Thymus (tissue), 11 donors: ENCODE results near the gene TUBB. TPM values are rescaled to one million over a fixed set of nuclear protein-coding genes. Genes with fewer than 3 reads are reported as not detected.
A peak's percentile ranks its signal among the peaks of the same experiment; 100 is the strongest.
"Not testable (repeated sequence)": the region's sequence is repeated elsewhere in the genome, so short reads cannot be mapped to it uniquely, and the experiment has no call there.

Experiments used
- DNase-seq, 9 donors: peaks; one replicate each; pipeline ENCODE4 v3.0.0-alpha.2; 2013; ENCODE audit warnings: low spot score in 9 of 9, low read depth in 6 of 9, missing footprints in 1 of 9
- H3K27ac ChIP-seq, 2 donors: one replicate each; pipeline ENCODE4 v1.5.1; 2013; ENCODE audit warnings: control low read depth in 1 of 2, low read depth in 1 of 2, low read length in 1 of 2, mild to moderate bottlenecking in 1 of 2, moderate library complexity in 1 of 2
- H3K27me3 ChIP-seq, 2 donors: one replicate each; pipeline ENCODE4 v1.5.1; 2013; ENCODE audit warnings: low read length in 1 of 2; ENCODE audit not compliant: control insufficient read depth in 2 of 2, insufficient read depth in 1 of 2
- H3K36me3 ChIP-seq, 2 donors: one replicate each; pipeline ENCODE4 v1.5.1; 2013; ENCODE audit warnings: low read length in 1 of 2, mild to moderate bottlenecking in 1 of 2, moderate library complexity in 1 of 2; ENCODE audit not compliant: control insufficient read depth in 2 of 2, insufficient read depth in 2 of 2
- H3K4me1 ChIP-seq, 2 donors: one replicate each; pipeline ENCODE4 v1.5.1; 2013; ENCODE audit warnings: low read length in 2 of 2; ENCODE audit not compliant: control insufficient read depth in 2 of 2, insufficient read depth in 2 of 2
- H3K4me3 ChIP-seq, 2 donors: one replicate each; pipeline ENCODE4 v1.5.1; 2013; ENCODE audit warnings: low read length in 2 of 2, control low read depth in 1 of 2, mild to moderate bottlenecking in 1 of 2
- H3K9me3 ChIP-seq, 2 donors: one replicate each; pipeline ENCODE4 v1.5.1; 2013; ENCODE audit warnings: low read length in 1 of 2, mild to moderate bottlenecking in 1 of 2; ENCODE audit not compliant: control insufficient read depth in 2 of 2, insufficient read depth in 1 of 2
- WGBS: extraction: QIAGEN DNeasy Blood & Tissue Kit; methylation state at CpG from one replicate; pipeline ENCODE4 v1.1.7; 2013; 5-methylcytosine and 5-hydroxymethylcytosine counted together
- polyA plus RNA-seq: library from polyadenylated mRNA; stranded (reverse); fragments of 200-250 nt; gene quantifications from one replicate; pipeline ENCODE4 v1.2.3, GENCODE V29; 2013
- total RNA-seq: library from RNA; stranded (reverse); fragments of 120-200 nt; gene quantifications from one replicate; pipeline ENCODE4 v1.2.4, GENCODE V29; 2013
- donor health status: healthy.

TUBB gene
- total and polyA plus RNA-seq, 2 donors: 137 to 691 TPM

DNA sequence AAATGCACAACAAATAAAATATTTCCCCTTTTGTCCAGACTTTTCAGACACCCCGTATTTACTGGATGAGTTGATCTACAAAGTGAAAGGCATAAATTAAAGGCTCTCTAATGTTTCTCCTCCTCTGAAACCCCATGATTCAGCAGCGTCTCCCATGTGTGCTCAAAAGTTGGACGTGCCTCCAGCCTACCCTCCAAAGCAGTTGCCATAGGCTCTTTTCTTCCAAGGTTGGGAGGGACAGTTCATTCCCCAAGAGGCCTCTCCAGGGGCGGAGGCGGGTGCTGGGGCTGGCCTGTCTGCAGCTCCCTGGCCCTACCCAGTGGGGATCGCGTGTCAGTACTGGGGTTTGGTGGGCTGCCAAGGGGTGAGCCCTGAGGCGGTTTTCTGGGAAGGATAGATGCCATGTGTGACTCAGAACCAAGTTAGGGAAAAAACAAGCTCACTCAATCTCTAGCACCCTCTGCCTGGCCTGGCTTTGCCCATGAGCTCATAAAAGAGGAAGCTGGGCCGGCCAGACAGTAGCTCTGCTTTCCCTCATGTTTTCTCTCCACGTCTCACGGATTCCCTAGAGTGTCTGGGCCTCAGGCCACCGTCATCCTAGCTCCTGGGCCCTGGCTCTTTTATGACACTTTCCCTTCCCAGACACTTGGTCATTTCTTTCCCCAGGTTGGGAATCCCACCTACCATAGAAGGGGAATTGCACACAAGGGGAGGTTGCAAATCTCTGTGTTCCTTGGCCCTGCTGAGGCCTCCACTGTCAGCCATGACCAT is 32.2 kb downstream of the TUBB start:
- Histone ChIP-seq H3K27ac (peak overlapping the region; percentile 19 to 84), H3K4me1 (peaks cover 3 to 11% of the 10 kb centered on the region in 2 donors), H3K27me3 (no peaks in the 10 kb centered on the region), H3K9me3 (no peaks in the 10 kb centered on the region), H3K4me3 (no peak overlapping the region), H3K36me3 (no peaks in the 10 kb centered on the region)
- 75% methylated on average over 12 of the region's 12 CpGs for WGBS
- peak in 1 of 9 donors; percentile 12 for DNase-seq

DNA sequence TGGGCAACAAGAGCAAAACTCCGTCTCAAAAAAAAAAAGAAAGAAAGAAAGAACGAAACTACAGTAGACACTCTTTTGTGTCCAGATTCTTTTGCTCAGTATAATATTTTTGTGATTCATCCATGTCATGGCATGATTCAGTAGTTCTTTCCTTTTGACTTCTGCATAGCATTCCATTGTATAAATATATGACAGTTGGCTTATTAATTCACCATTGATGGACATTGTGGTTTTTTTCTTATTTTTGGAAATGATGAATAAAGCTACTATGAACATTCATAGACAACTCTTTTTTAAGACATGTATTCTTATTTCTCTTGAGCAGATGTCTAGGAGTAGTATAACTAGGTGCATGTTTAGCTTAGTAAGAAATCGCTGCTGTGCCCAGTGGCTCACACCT is 34.5 kb downstream of the TUBB start:
- DNase-seq: no peak
- no peaks in the 10 kb centered on the region for H3K36me3 ChIP-seq
- H3K9me3 ChIP-seq: no peaks in the 10 kb centered on the region
- no peak overlapping the region for H3K4me3 ChIP-seq
- 94% methylated on average over 3 of the region's 3 CpGs for WGBS
- H3K27me3 ChIP-seq: no peaks in the 10 kb centered on the region
- H3K4me1 ChIP-seq: no peaks in the 10 kb centered on the region
- H3K27ac ChIP-seq: no peak overlapping the region

DNA sequence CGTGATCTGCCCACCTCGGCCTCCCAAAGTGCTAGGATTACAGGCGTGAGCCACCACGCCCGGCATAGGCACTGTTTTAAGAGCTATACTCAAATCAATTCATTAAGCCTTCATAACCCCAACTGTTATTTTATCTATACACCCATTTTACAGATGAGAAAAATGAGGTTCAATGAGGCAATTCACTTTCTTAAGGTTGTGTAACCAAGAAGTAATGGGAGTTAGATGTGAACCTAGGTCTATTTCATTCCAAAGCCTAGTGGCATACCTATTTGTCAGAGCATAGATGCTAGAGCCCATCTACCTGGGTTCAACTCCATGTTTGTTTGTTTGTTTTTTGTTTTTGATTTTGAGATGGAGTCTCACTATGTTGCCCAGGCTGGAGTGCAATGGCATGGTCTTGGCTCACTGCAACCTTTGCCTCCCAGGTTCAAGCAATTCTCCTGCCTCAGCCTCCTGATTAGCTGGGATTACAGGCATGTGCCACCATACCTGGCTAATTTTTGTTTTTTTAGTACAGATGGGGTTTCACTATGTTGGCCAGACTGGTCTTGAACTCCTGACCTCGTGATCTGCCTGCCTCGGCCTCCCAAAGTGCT is 36.4 kb downstream of the TUBB start:
- not testable (repeated sequence) for DNase-seq, H3K4me1 ChIP-seq, H3K9me3 ChIP-seq, H3K27ac ChIP-seq, H3K27me3 ChIP-seq, H3K36me3 ChIP-seq, H3K4me3 ChIP-seq
- WGBS: 98% methylated on average over 7 of the region's 7 CpGs

DNA sequence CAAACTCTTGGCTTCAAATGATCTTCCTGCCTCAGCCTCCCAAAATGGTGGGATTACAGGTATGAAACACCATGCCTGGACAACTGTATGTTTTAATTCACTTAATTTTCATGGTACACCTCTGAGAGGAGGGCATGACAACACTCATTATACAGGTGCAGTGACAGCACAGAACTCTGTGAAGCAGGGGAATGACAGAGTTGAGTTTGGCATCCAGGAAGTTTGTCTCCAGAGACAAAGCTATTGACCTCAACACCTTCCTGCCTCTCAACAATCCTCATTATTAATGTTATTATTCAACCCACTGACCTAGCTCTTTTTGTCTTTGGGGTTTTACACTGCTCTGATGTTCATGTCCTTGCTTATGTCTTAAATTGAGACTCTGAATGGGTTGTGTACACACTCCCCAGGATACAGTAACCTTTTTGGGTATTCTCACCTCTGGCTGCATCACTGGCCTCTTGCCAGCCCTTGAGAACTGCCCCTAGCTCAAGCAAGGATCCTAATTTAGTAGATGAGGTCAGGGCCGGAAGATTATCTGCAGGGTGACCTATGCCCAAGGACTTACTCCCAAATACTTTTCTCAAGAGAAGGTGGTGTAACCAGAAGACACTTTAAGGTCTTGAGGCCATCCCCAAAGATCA is 37.2 kb downstream of the TUBB start:
- H3K4me3 ChIP-seq: no peak overlapping the region
- WGBS: 93% methylated on average over 1 of the region's 1 CpG
- no peaks in the 10 kb centered on the region for H3K27me3 ChIP-seq
- H3K4me1 ChIP-seq: no peaks in the 10 kb centered on the region
- no peaks in the 10 kb centered on the region for H3K36me3 ChIP-seq
- H3K9me3 ChIP-seq: no peaks in the 10 kb centered on the region
- DNase-seq: no peak
- no peak overlapping the region for H3K27ac ChIP-seq

DNA sequence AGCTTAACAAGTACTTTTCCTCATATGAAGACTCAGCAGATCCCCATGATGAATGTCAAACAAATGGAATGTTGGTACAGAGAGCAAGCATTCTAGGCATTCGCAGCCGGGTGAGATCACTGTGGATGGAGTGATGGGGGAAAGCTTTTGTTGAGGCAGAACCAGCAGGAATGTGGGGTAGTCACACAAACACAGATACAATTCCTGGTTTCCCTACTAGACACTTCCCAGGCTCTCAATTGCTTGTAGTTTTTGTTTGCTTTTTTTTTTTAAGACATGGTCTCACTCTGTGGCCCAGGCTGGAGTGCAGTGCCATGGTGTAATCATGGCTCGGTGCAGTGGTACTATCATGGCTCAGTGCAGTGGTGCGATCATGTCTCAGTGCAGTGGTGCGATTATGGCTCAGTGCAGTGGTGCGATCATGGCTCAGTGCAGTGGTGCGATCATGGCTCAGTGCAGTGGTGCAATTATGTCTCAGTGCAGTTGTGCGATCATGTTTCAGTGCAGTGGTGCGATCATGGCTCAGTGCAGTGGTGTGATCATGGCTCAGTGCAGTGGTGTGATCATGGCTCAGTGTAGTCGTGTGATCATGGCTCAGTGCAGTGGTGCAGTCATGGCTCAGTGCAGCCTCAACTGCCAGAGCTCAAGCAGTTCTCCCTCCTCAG is 39.6 kb downstream of the TUBB start:
- Histone ChIP-seq H3K36me3 (no peaks in the 10 kb centered on the region), H3K4me1 (peaks cover 3 to 13% of the 10 kb centered on the region in 2 donors), H3K4me3 (no peak overlapping the region), H3K27me3 (no peaks in the 10 kb centered on the region), H3K9me3 (no peaks in the 10 kb centered on the region), H3K27ac (no peak overlapping the region)
- DNase-seq: no peak
- WGBS: 97% methylated on average over 10 of the region's 10 CpGs

DNA sequence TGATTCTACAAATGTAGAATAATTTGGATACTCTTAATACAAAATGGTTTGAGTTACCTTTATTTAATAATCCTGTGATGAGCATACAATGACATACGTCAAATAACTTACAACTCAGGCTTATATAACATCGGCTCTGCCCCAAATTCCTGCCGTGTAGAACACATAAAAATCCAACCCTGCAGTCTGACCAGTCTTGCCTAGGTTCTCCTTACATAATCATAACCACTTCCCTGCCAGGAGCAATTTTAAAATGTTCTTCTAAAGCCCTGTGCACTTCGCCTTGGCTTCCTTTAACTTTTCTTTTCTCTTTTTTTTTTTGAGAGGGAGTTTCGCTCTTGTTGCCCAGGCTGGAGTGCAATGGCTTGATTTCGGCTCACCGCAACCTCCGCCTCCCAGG is 40.4 kb downstream of the TUBB start:
- H3K27me3 ChIP-seq: no peaks in the 10 kb centered on the region
- H3K27ac ChIP-seq: no peak overlapping the region
- H3K4me1 ChIP-seq: peaks cover 3 to 13% of the 10 kb centered on the region in 2 donors
- WGBS: 86% methylated on average over 8 of the region's 8 CpGs
- H3K4me3 ChIP-seq: no peak overlapping the region
- no peaks in the 10 kb centered on the region for H3K9me3 ChIP-seq
- H3K36me3 ChIP-seq: no peaks in the 10 kb centered on the region
- no peak for DNase-seq

DNA sequence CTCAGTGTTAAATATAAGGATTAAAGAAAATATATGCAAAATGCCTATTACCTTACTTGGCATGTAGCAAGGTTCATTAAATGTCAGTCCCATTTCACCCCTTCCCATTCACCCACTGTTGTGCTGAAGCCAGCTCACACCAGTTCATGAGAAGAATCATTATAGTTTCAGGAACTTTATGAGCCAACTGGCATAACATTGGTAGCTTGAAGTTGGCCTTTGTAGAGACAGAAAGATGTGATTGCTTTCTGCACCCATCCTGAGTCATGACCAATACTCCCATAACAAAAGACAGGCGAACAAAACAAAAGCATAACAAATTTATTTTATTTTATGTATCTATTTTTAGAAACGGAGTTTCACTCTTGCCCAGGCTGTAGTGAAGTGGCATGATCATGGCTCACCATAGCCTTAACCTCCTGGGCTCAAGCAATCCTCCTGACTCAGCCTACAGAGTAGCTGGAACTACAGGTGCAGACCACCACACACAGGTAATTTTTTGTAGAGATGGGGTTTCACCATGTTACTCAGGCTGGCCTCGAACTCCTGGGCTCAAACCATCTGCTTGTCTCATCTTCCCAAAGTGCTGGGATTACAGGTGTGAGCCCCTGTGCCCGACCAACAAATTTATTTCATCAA is 41.8 kb downstream of the TUBB start:
- no peak overlapping the region for H3K27ac ChIP-seq
- no peaks in the 10 kb centered on the region for H3K36me3 ChIP-seq
- no peak overlapping the region for H3K4me3 ChIP-seq
- 96% methylated on average over 4 of the region's 4 CpGs for WGBS
- H3K27me3 ChIP-seq: no peaks in the 10 kb centered on the region
- peaks cover 3 to 13% of the 10 kb centered on the region in 2 donors for H3K4me1 ChIP-seq
- DNase-seq: no peak
- no peaks in the 10 kb centered on the region for H3K9me3 ChIP-seq

DNA sequence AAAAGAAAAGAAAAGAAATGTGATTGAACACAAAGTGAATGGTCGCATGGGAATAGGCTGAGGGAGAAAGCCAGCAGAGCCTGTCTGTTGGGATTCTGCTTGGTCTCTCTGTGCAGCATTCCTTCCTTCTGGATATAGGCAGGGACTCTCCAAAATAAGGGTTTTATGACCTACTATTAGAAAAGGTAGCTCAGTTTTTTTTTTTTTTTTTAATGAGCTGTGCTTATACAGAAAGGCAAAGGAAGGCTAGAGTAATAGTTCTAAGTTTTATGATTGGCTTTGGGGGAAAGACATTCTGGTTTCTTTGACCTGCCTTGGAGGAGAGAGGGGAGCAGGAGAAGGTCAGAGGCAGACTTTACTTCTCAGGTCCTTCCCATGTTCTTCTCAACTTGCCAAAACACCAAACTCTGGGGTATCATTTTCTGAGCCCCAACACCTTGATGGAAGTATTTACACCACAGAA is 43.0 kb downstream of the TUBB start:
- no peak overlapping the region for H3K4me3 ChIP-seq
- H3K36me3 ChIP-seq: no peaks in the 10 kb centered on the region
- peaks cover 9 to 23% of the 10 kb centered on the region in 2 donors for H3K4me1 ChIP-seq
- H3K9me3 ChIP-seq: no peaks in the 10 kb centered on the region
- no peak for DNase-seq
- H3K27me3 ChIP-seq: no peaks in the 10 kb centered on the region
- 98% methylated on average over 1 of the region's 1 CpG for WGBS
- H3K27ac ChIP-seq: no peak overlapping the region
